Cardiac fibroblast (primary cell): ENCODE results near the gene UNC45B.

Experiments used
- DNase-seq, 2 donors: peaks; one replicate each; pipeline versions ENCODE4 v3.0.0 to v3.0.0-alpha.2; 2010; ENCODE audit warnings: low read depth in 2 of 2
- H3K4me3 ChIP-seq, 2 donors: replicated peaks in 1 of 2; 1 replicate in 1 of 2; 2 replicates in 1 of 2; pipeline ENCODE4 v1.5.1; 2011; ENCODE audit warnings: low read depth in 2 of 2, low read length in 2 of 2, mild to moderate bottlenecking in 2 of 2, moderate library complexity in 1 of 2
- CTCF ChIP-seq: IDR thresholded peaks from one replicate; pipeline ENCODE4 v1.5.1; 2011; ENCODE audit warnings: low read depth, mild to moderate bottlenecking, low read length, inconsistent platforms

UNC45B gene

DNA sequence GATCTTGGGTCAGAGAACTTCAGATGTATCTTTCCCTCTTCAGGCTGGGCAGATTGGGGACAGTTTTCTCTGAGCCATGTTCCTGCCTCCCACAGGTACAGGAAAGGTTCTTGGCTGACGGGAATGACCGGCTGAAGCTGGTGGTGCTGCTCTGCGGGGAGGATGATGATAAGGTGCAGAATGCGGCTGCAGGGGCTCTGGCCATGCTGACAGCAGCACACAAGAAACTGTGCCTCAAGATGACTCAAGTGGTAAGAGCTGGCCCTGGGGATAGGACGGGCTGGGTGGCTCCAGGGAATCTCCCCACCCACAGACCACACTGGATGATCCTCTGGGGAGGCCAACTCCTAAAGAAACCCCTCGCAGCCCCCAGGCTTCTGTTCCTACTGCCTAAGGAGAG lies 35.7 kb downstream of the UNC45B start:
- no peak for TF ChIP-seq CTCF
- no peak for DNase-seq
- no peak overlapping the region for H3K4me3 ChIP-seq

DNA sequence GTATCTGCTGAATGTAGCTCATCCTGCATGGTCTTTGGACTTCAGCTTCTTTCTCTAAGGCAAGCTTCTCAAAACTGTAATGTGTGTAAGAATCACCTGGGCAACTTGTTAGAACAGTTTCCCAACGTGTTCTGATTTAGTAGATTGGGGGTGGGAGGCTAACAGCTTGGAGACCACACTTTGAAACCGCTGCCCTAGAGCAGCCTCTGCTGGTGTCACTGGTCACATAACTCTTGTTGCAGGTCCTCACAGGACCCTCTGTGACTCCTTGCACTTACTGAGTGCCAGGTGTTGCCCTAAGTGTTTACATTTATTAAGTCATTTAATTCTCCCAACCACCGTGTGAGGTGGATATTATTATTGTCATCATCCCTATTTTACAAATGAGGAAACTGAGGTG lies 36.7 kb downstream of the UNC45B start:
- no peak overlapping the region for H3K4me3 ChIP-seq
- TF ChIP-seq CTCF = no peak
- DNase-seq = no peak

DNA sequence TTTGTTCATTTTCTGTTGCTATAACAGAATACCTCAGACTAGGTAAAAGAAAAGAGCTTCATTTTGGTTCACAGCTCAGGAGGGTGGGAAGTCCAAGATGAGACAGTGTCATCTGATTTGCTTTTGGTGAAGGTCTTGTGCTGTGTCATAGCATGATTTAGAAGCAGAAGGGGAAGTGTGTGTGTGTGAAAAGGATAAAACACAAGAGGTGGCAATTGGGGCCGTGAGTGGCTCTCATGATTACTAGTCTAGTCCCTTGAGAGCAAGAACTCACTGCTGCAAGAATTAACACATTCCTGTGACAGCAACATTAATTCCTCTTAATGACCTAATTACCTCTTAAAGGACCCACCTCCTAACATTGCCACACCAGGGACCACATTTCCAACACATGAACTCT lies 38.2 kb downstream of the UNC45B start:
- DNase-seq = no peak
- H3K4me3 ChIP-seq = no peak overlapping the region
- TF ChIP-seq CTCF = no peak

DNA sequence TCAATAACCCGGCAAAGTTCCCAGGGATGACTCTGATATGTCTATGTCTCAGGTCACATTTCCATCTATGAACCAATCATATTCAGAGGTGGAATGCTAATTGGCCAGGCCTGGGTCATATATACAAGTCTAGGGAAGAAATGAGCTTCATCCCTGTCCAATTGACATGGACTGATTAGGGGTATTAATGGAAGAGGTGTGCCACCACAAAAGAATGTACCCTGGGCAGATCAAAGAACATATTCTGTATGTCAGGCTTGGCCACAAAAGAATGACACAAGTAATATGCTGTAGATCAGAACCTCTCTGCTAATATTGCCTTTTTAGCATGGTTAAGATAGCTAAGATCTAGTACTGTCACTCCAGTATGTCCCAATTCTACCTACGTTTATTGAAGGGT lies 39.9 kb downstream of the UNC45B start:
- TF ChIP-seq CTCF = no peak
- no peak overlapping the region for H3K4me3 ChIP-seq
- DNase-seq = no peak

GRCh38 chr17:35188111-35188510 lies 40.5 kb downstream of the UNC45B start:
- H3K4me3 ChIP-seq = no peak overlapping the region
- TF ChIP-seq CTCF = no peak
- no peak for DNase-seq

- peak; percentile 32 to 33 for DNase-seq
- no peak for TF ChIP-seq CTCF
- H3K4me3 ChIP-seq = no peak overlapping the region
These were observed 41.7 kb downstream of the UNC45B start for GRCh38 chr17:35189291-35189690.

- no peak for TF ChIP-seq CTCF
- no peak overlapping the region for H3K4me3 ChIP-seq
- no peak for DNase-seq
These were observed 43.5 kb downstream of the UNC45B start for GRCh38 chr17:35191001-35191695.
